Right lung (tissue), 5 donors: ENCODE results near the gene HERC5. TPM values are rescaled to one million over a fixed set of nuclear protein-coding genes. Genes with fewer than 3 reads are reported as not detected.
A peak's percentile ranks its signal among the peaks of the same experiment; 100 is the strongest.
"Not testable (repeated sequence)": the region's sequence is repeated elsewhere in the genome, so short reads cannot be mapped to it uniquely, and the experiment has no call there.

ENCODE experiments used
- DNase-seq, 2 donors: peaks; one replicate each; pipeline ENCODE4 v3.0.0-alpha.2; 2013
- polyA plus RNA-seq, 5 donors: library from polyadenylated mRNA; unstranded; fragments of 120-200 nt; gene quantifications; one replicate each; pipeline versions ENCODE4 v1.2.1 to v1.2.3, GENCODE V29; 2013; ENCODE audit warnings: inconsistent platforms in 1 of 5, low replicate concordance in 1 of 5; ENCODE audit not compliant: insufficient read length in 5 of 5, insufficient read depth in 1 of 5

Gene HERC5
- polyA plus RNA-seq, 5 donors, result 4.8 to 6.9 (median 5.8) TPM

- peak; percentile 8 to 15 for DNase-seq
Observed at GRCh38 chr4:88447371-88448095, 9.4 kb upstream of the HERC5 start.

GRCh38 chr4:88448211-88448765, 8.6 kb upstream of the HERC5 start:
- DNase-seq, result not testable (repeated sequence)

DNA sequence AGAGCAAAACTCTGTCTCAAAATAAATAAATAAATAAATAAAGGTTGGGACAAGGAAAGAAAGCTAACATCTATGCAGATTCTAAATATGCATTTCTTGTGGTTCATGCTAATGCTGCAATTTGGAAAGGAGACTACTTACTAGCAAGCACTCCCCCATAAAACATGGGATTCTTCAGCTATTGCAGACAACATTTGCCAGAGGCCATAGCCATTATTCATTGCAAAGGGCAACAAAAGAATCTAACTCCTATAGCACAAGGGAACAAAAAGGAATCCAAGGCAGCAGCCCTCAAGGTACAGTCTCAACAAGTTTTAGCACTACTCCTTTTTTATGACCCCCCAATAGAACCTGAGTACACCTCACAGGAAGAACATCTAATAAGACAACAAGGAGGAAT, 8.0 kb upstream of the HERC5 start:
- DNase-seq, result no peak

DNA sequence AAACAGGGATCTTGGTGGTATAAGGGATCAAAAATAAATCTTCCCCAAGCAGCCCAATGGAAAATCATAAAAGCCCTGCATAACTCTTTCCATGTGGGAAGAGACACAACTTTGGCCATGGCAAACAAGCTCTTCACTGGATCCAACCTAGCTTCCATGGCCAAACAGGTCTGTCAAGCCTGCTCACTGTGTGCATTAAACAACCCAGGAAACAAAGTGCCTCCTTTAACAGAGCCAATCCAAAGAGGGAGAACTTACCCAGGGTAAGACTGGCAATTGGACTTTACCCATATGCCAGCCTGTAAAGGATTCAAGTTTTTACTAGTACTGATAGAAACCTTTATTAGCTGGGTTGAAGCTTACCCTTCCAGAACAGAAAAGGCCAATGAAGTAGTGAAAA, 7.6 kb upstream of the HERC5 start:
- no peak for DNase-seq

DNA sequence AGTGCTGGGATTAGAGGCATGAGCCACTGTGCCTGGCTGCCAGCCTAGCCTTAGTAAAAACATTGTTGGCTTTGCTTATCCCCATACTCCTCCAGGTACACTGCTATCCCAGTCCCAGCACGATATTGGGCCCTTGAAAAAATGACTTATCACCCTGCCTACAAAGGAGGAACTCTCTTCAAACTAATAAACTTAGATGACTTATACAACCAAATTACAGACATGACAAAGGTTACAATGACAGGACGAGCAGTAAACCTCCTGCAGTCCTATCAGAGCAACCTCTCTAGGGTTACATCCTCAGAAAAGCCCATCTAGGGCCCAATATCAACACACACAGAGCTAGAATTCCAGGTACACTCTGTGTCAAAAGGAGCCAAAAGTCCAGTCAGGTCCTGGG, 5.7 kb upstream of the HERC5 start:
- DNase-seq, result no peak

DNA sequence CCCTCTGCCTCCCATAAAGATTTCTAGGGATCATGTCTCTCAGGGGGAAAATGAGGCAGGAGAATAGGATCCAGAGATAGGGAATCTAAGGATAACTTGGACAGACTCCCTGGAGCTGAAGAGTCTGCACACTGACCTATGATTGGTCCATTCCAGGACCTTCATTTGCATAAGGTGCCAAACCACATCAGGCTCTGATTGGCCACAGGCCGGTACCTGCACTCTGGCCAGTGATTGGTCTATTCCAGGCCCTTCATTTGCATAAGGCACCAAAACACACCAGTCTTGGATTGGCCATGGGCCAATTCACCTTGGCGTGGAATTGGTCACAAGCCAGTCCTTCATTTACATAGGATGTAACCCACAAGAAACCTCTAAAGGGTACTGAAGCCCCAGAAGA, 4.0 kb upstream of the HERC5 start:
- DNase-seq, result no peak

- peak in 1 of 2 donors; percentile 13 for DNase-seq
Observed at GRCh38 chr4:88457307-88458103, 586 bp downstream of the HERC5 start.

DNA sequence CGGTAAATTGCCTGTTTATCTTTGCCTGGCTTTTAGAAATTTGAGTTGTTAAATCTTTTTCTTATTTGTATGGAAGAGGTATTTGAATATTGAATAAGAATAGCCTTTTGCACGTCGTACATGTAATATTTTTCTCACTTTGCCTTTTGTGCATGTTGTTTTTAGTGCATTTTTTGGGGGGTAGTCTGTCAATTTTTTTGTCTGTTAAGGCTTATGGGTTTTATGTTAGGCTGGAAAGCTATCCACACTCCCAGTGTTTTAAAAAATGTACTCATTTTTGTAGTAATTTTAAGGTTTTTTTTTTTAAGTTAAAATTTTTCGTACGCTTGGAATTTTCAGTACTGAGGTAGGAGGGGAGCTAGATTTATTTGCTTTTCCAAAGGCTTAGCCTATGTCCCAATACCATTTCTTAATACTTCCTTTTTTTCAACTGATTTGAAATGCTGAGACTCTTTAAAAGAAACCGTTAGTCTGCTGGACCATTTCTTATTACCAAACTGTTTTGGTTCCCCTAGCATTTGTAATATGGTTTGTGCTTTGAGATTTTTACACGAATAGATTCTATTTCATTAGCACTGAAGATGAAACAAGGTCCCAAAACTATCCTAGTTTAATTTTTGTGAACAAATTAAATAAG, 1.3 kb downstream of the HERC5 start:
- DNase-seq, result peak in 1 of 2 donors; percentile 11

DNA sequence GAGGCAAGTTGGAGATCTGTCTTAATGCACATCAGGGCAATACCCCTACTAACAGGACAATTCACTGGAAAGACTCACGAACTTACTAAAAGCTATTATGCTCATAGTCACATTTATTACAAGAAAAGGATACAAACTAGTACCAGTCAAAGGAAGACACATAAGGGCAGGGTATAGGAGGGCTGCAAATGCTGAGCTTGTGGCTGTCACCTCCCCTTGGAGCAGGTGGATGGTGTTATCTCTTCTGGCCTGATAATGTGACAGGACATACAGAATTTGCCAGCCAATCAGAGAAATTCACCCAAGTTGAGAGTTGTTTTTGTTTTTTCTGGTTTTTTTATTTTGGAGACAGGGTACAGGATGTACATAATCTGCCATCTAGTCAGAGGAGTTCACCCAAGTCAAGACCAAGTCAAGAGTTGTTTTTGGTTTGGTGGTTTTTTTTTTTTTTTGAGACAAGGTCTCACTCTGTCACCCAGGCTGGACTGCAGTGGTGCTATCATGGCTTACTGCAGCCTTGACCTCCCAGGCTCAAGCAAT, 8.8 kb downstream of the HERC5 start:
- no peak for DNase-seq

DNA sequence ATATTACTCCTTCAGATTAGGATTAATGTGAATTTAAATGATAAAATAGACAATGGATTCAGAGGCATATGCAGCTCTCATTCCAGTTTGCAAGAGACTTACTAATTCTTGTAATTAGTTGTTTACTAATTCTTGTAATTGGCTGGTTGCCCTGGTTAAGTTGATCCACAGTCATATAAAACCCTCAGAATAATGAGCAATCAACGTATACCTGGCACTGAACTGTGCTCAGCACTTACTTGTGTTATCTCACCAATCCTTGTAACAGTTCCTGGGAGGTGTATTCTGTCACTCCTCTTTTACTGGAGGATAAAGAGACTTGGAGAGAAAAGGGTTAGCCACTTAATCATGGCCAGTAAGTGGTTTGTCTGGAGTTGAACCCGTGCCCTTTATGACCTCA, 10.5 kb downstream of the HERC5 start:
- DNase-seq, result no peak

GRCh38 chr4:88477229-88477860, 20.4 kb downstream of the HERC5 start:
- no peak for DNase-seq

DNA sequence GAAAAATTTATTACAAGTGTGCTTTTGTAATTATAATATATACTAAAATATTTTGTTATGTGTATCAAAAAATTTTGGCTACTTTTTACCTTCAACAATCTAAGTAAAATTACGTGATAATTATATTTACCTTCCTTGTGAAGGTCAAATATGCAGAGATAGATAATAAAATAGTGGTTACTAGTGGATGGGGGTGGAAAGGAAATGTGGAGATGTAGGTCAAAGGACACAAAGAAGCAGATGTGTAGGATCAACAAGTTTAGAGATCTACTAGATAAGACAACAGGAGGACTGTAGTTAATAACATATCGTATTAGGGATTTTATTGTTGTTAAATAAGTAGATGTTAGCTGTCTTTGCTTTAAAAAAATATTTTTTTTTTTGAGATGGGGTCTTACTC, 21.3 kb downstream of the HERC5 start:
- DNase-seq, result no peak

- no peak for DNase-seq
Observed at GRCh38 chr4:88481537-88481936, 24.6 kb downstream of the HERC5 start.

DNA sequence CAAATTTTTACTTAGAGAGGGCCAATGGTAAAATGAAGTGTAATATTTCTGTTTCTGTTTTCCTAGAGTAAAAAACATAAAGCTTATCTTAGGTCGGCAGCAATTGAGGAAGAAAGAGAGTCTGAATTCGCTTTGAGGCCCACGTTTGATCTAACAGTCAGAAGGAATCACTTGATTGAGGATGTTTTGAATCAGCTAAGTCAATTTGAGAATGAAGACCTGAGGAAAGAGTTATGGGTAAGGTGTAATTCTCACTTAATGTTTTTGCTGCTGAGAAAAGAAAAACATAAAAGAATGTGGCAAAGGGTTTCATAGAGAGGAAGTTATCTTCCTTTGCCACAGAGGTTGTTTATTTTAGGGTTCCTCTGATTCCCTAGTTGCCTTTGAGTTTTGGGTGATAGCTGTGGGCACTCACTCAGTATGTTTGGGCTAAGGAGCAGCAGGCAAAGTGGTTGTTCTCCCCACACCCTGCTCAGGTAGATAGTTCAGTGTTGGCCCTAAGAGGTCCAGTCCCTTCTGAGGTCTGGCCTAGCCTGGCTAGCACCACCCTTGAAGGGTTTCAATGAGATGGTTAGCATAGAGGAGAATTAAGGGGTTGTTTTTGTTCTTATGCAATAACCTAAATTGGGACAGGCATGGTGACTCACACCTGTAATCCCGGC, 32.3 kb downstream of the HERC5 start:
- no peak for DNase-seq

DNA sequence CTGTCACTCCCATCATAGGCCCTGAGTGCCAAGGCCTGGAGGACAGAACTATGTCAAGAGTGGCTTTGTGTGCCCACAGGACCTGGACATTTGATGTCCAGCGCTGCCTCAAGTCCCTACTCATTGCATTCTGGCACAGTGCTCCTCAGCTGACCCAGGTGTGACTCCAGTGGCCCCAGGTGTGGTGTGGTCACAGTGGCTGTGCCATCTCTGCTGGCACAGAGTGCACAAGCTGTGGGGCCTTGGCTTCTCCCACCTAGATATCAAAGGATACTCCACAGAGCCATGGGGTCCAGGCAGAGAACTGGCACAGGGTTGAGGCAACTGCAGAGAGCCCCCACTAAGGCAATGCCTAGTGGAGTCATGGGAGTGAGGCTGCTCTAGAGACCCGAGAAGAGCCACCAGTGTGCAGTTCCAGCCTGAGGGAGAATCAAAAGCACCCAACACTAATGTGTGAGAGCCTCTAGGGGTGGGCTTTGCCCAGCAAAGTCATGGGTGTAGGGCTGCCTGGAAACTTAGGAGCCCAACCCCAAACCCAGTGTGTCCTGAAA, 41.0 kb downstream of the HERC5 start:
- DNase-seq, result no peak

GRCh38 chr4:88503344-88503743, 46.4 kb downstream of the HERC5 start:
- DNase-seq, result no peak

GRCh38 chr4:88511236-88511635, 54.3 kb downstream of the HERC5 start:
- no peak for DNase-seq

GRCh38 chr4:88514557-88515511, 57.9 kb downstream of the HERC5 start:
- DNase-seq, result peak in 1 of 2 donors; percentile 12

DNA sequence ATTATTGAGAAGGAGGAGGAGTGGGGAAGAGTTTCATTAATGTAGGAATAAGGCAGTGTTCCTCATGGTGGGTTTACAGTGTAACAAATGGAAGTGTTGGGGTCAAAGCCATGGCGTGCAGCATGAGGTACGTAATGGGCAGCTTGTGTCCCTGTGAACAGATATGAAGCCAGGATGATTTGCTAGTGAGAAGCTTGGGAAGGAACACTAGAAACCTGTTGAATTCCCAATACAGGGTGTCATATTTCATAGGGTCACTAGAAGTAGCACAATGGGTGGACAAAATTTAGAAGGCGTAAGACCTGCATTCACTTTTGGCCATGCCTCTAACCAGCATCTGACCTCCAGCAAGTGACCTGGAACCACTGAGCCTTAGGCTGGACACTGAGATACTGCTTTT, 59.8 kb downstream of the HERC5 start:
- DNase-seq, result no peak

DNA sequence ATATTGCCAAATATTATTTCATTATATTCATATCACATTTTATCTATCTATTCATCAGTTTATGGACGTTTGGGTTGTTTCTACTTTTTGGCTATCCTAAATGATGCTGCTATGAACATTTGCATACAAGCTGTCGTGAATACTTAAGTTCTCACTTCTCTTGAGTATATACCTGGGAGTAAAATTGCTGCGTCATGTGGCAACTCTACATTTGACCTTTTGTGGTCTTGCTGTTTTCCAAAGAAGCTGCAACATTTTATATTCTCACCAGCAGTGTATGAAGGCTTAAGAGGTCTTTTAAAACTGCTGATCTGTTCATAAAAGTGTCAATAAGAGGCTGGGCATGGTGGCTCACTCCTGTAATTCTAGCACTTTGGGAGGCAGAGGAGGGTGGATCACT, 60.9 kb downstream of the HERC5 start:
- DNase-seq, result no peak
